Parathyroid adenoma (tissue), 2 donors: ENCODE results near the gene SUSD6.

Experiments used
- H2AFZ ChIP-seq: fragments of 300-600 bp; sonication (generic); one replicate; pipeline ENCODE4 v1.7.0; 2017; ENCODE audit warnings: antibody characterized with exemption, mild to moderate bottlenecking
- H3K27ac ChIP-seq: fragments of 300-600 bp; sonication (generic); one replicate; pipeline ENCODE4 v1.7.0; 2017
- H3K27me3 ChIP-seq: fragments of 300-600 bp; sonication (generic); one replicate; pipeline ENCODE4 v1.7.0; 2017; ENCODE audit warnings: low read length; ENCODE audit not compliant: control insufficient read depth, insufficient read depth
- H3K36me3 ChIP-seq: fragments of 300-600 bp; sonication (generic); one replicate; pipeline ENCODE4 v1.7.0; 2017; ENCODE audit warnings: low read length; ENCODE audit not compliant: control insufficient read depth, insufficient read depth
- H3K4me1 ChIP-seq: fragments of 300-600 bp; sonication (generic); one replicate; pipeline ENCODE4 v1.7.0; 2017; ENCODE audit warnings: control low read depth
- H3K4me2 ChIP-seq: fragments of 300-600 bp; sonication (generic); one replicate; pipeline ENCODE4 v1.7.0; 2017; ENCODE audit warnings: low read length
- H3K4me3 ChIP-seq: fragments of 300-600 bp; sonication (generic); one replicate; pipeline ENCODE4 v1.7.0; 2017; ENCODE audit warnings: low read depth, low read length
- H3K79me2 ChIP-seq: fragments of 300-600 bp; sonication (generic); one replicate; pipeline ENCODE4 v1.7.0; 2017; ENCODE audit warnings: control low read depth
- H3K9ac ChIP-seq: fragments of 300-600 bp; sonication (generic); one replicate; pipeline ENCODE4 v1.7.0; 2017; ENCODE audit warnings: mild to moderate bottlenecking
- H3K9me3 ChIP-seq: fragments of 300-600 bp; sonication (generic); one replicate; pipeline ENCODE4 v1.7.0; 2017; ENCODE audit warnings: low read length; ENCODE audit not compliant: control insufficient read depth
- CTCF ChIP-seq: fragments of 300-600 bp; sonication (generic); IDR thresholded peaks from one replicate; pipeline ENCODE4 v1.7.0; 2017; ENCODE audit warnings: antibody characterized with exemption, mild to moderate bottlenecking
- donor health status: primary hyperparathyroidism.

The SUSD6 gene

GRCh38 chr14:69606258-69607184, 4.9 kb upstream of the SUSD6 start:
- TF ChIP-seq CTCF: no peak
- Histone ChIP-seq H3K9ac (no peak overlapping the region), H2AFZ (no peak overlapping the region), H3K27ac (no peak overlapping the region), H3K4me1 (no peaks in the 10 kb centered on the region), H3K4me2 (no peak overlapping the region), H3K79me2 (no peaks in the 10 kb centered on the region), H3K27me3 (no peaks in the 10 kb centered on the region), H3K9me3 (no peaks in the 10 kb centered on the region), H3K4me3 (no peak overlapping the region), H3K36me3 (no peaks in the 10 kb centered on the region)

- Histone ChIP-seq H3K4me1 (peaks cover 18% of the 10 kb centered on the region), H3K4me2 (peak overlapping the region; percentile 76), H3K79me2 (peaks cover 19% of the 10 kb centered on the region), H3K27ac (peak overlapping the region; percentile 26), H3K36me3 (no peaks in the 10 kb centered on the region), H3K9ac (no peak overlapping the region), H3K9me3 (no peaks in the 10 kb centered on the region), H3K27me3 (no peaks in the 10 kb centered on the region), H3K4me3 (peak overlapping the region; percentile 63), H2AFZ (peak overlapping the region; percentile 97)
- no peak for TF ChIP-seq CTCF
Observed at GRCh38 chr14:69610020-69610873, 1.1 kb upstream of the SUSD6 start.

GRCh38 chr14:69610874-69611171, 573 bp upstream of the SUSD6 start:
- no peaks in the 10 kb centered on the region for H3K36me3 ChIP-seq
- H3K79me2 ChIP-seq: peaks cover 21% of the 10 kb centered on the region
- TF ChIP-seq CTCF: no peak
- H3K27me3 ChIP-seq: no peaks in the 10 kb centered on the region
- peaks cover 24% of the 10 kb centered on the region for H3K4me1 ChIP-seq
- peak overlapping the region; percentile 26 for H3K27ac ChIP-seq
- H2AFZ ChIP-seq: peak overlapping the region; percentile 97
- no peaks in the 10 kb centered on the region for H3K9me3 ChIP-seq
- peak overlapping the region; percentile 76 for H3K4me2 ChIP-seq
- H3K4me3 ChIP-seq: peak overlapping the region; percentile 63
- H3K9ac ChIP-seq: no peak overlapping the region

GRCh38 chr14:69612014-69612782, 802 bp downstream of the SUSD6 start:
- H3K27ac ChIP-seq: peak overlapping the region; percentile 93
- peaks cover 36% of the 10 kb centered on the region for H3K4me1 ChIP-seq
- H3K9me3 ChIP-seq: no peaks in the 10 kb centered on the region
- no peaks in the 10 kb centered on the region for H3K36me3 ChIP-seq
- H2AFZ ChIP-seq: peak overlapping the region; percentile 85
- peak overlapping the region; percentile 63 for H3K9ac ChIP-seq
- peaks cover 27% of the 10 kb centered on the region for H3K79me2 ChIP-seq
- peak overlapping the region; percentile 82 for H3K4me3 ChIP-seq
- TF ChIP-seq CTCF: no peak
- peak overlapping the region; percentile 97 for H3K4me2 ChIP-seq
- H3K27me3 ChIP-seq: no peaks in the 10 kb centered on the region
